ENCODE results near the gene GRB10. TPM values are rescaled to one million over a fixed set of nuclear protein-coding genes. Genes with fewer than 3 reads are reported as not detected.

GRB10 gene
- polyA plus RNA-seq, 3 donors, result 1.3 to 3.1 (median 1.5) TPM

DNA sequence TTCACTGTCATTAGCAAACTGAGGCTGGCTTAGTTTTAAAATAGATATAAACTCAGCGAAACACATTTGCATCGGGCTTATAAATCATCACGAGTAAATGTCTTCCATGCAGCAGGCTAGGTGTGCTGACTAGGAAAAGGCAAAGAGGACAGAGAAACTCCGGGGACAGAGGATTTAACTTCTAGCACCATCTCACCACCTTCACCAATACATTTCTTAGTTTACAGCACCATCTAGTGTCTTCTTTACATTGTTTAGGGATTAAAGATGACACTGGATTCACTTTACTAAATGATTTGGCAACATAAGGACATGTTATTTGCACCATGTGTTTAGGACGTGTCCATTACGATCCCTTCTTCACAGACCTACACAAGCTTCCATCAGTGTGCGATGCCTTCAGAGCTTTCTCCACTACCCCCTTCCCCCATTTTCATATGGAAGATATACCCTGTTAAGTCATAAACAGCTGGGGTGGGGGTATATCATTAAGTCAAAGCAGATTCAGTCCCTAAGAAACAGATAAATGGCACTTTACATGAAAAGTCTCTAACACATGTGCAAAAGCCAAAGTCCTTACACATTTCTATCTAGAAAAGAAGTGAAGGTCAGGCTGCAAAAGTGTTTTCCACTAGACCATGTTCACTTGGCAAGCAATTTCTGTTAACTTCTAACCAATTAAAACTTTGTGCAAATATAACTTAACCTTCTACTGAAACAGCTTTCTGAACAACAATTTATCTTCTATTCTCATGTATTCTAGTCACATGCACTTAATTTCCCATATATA, 103.3 kb downstream of the GRB10 start:
- no peaks in the 10 kb centered on the region for H3K27me3 ChIP-seq (ENCODE audit: control insufficient read depth in 2 of 2, insufficient read depth in 2 of 2, low read length in 2 of 2)
- Mint-ChIP-seq H3K4me3 (no peak overlapping the region), H3K27me3 (ENCODE audit: low read depth in 3 of 3) (peaks cover 0 to 2% (median 0%) of the 10 kb centered on the region in 3 donors), H3K36me3 (peaks cover under 1% of the 10 kb centered on the region in 2 donors), H3K27ac (no peak overlapping the region), H3K4me1 (peaks cover 16% of the 10 kb centered on the region), H3K9me3 (no peaks in the 10 kb centered on the region)
- H3K36me3 ChIP-seq (replicated peaks in 1 of 2; ENCODE audit: control insufficient read depth in 1 of 2, insufficient read depth in 2 of 2, low read length in 2 of 2), result peaks cover 0 to 1% of the 10 kb centered on the region in 2 donors
- intact Hi-C loops (cut with micrococcal nuclease), result loop anchor here in 1 of 2 donors (2.0 kb wide), 1 partner anchor 211 kb away; no protein-coding TSS in a partner anchor
- H2AFZ ChIP-seq (ENCODE audit: insufficient read depth, low read depth, low read length, poor library complexity, severe bottlenecking), result no peak overlapping the region
- TF ChIP-seq, protein P1, sequence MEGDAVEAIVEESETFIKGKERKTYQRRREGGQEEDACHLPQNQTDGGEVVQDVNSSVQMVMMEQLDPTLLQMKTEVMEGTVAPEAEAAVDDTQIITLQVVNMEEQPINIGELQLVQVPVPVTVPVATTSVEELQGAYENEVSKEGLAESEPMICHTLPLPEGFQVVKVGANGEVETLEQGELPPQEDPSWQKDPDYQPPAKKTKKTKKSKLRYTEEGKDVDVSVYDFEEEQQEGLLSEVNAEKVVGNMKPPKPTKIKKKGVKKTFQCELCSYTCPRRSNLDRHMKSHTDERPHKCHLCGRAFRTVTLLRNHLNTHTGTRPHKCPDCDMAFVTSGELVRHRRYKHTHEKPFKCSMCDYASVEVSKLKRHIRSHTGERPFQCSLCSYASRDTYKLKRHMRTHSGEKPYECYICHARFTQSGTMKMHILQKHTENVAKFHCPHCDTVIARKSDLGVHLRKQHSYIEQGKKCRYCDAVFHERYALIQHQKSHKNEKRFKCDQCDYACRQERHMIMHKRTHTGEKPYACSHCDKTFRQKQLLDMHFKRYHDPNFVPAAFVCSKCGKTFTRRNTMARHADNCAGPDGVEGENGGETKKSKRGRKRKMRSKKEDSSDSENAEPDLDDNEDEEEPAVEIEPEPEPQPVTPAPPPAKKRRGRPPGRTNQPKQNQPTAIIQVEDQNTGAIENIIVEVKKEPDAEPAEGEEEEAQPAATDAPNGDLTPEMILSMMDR (IDR thresholded peaks at IDR 0.05), result peak; percentile 63
- DNase-seq, result peak; percentile 12 to 33 (median 16)
- no peak overlapping the region for H3K27ac ChIP-seq (ENCODE audit: low read depth in 1 of 2, low read length in 2 of 2)
- no peaks in the 10 kb centered on the region for H3K9me3 ChIP-seq (replicated peaks in 1 of 2; ENCODE audit: control insufficient read depth in 1 of 2, insufficient read depth in 1 of 2, low read length in 2 of 2)
- H3K9ac ChIP-seq (ENCODE audit: insufficient read depth, low read length, poor library complexity, severe bottlenecking), result no peak overlapping the region
- H3K4me2 ChIP-seq (replicated peaks; ENCODE audit: extremely low read depth, low read length, poor library complexity, severe bottlenecking), result no peak overlapping the region
- H3K4me1 ChIP-seq (ENCODE audit: control insufficient read depth in 1 of 2, insufficient read depth in 2 of 2, low read length in 2 of 2), result peaks cover 6 to 12% of the 10 kb centered on the region in 2 donors
- H4K20me1 ChIP-seq (ENCODE audit: insufficient read depth, low read length), result no peaks in the 10 kb centered on the region
- H3K79me2 ChIP-seq (ENCODE audit: insufficient read depth, low read length), result no peaks in the 10 kb centered on the region
- no CpG with 5 or more reads among the region's 7 CpGs for WGBS (ENCODE audit: insufficient coverage)
- H3K4me3 ChIP-seq (replicated peaks in 1 of 3; ENCODE audit: low read depth in 2 of 3, low read length in 3 of 3), result no peak overlapping the region

DNA sequence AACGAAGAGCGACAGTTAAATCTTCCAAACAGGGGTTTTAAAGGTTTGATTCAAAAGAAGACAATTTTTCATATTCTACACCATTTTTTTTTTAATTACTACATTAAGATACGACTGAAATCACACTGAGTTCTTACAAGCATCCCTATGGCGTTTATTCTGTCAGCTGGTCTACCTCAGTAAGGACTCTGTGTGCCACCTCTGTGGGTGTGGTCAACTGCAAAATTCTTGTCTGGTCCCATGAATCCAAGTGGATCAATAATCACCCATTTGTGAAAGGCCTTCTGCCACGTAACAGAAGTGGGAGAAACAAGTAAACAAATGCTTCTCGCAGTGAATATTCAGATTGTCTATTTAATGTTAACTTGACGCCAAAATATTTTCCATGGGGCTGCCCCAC, 104.1 kb downstream of the GRB10 start:
- intact Hi-C loops (cut with micrococcal nuclease), result loop anchor here in 1 of 2 donors (2.0 kb wide), 1 partner anchor 210 kb away; no protein-coding TSS in a partner anchor
- DNase-seq, result no peak
- peaks cover 7% of the 10 kb centered on the region in 2 donors for H3K36me3 Mint-ChIP-seq
- H3K4me1 ChIP-seq (ENCODE audit: control insufficient read depth in 1 of 2, insufficient read depth in 2 of 2, low read length in 2 of 2), result peaks cover 6 to 12% of the 10 kb centered on the region in 2 donors
- H3K36me3 ChIP-seq (replicated peaks in 1 of 2; ENCODE audit: control insufficient read depth in 1 of 2, insufficient read depth in 2 of 2, low read length in 2 of 2), result peaks cover 0 to 7% of the 10 kb centered on the region in 2 donors
- peaks cover 0 to 2% (median 0%) of the 10 kb centered on the region in 3 donors for H3K27me3 Mint-ChIP-seq (ENCODE audit: low read depth in 3 of 3)
- no peak overlapping the region for H3K9ac ChIP-seq (ENCODE audit: insufficient read depth, low read length, poor library complexity, severe bottlenecking)
- H3K9me3 ChIP-seq (replicated peaks in 1 of 2; ENCODE audit: control insufficient read depth in 1 of 2, insufficient read depth in 1 of 2, low read length in 2 of 2), result no peaks in the 10 kb centered on the region
- no peaks in the 10 kb centered on the region for H3K9me3 Mint-ChIP-seq
- H3K4me2 ChIP-seq (replicated peaks; ENCODE audit: extremely low read depth, low read length, poor library complexity, severe bottlenecking), result no peak overlapping the region
- no peak overlapping the region for H3K27ac ChIP-seq (ENCODE audit: low read depth in 1 of 2, low read length in 2 of 2)
- H3K4me1 Mint-ChIP-seq, result peaks cover 12% of the 10 kb centered on the region
- whole genome bisulfite sequencing (ENCODE audit: insufficient coverage), result 92% methylated on average over 3 of the region's 7 CpGs
- no peaks in the 10 kb centered on the region for H3K79me2 ChIP-seq (ENCODE audit: insufficient read depth, low read length)
- no peaks in the 10 kb centered on the region for H4K20me1 ChIP-seq (ENCODE audit: insufficient read depth, low read length)
- H3K4me3 ChIP-seq (replicated peaks in 1 of 3; ENCODE audit: low read depth in 2 of 3, low read length in 3 of 3), result no peak overlapping the region
- H3K27ac Mint-ChIP-seq, result no peak overlapping the region
- no peak overlapping the region for H3K4me3 Mint-ChIP-seq
- TF ChIP-seq, protein P1 (IDR thresholded peaks at IDR 0.05), result no peak
- no peak overlapping the region for H2AFZ ChIP-seq (ENCODE audit: insufficient read depth, low read depth, low read length, poor library complexity, severe bottlenecking)
- H3K27me3 ChIP-seq (ENCODE audit: control insufficient read depth in 2 of 2, insufficient read depth in 2 of 2, low read length in 2 of 2), result no peaks in the 10 kb centered on the region

All from CD14-positive monocyte (primary cell).